GM12892 (cell line): ENCODE data around the gene WNT3A.

Source experiments
- POLR2A ChIP-seq: IDR thresholded peaks from 2 replicates; pipeline ENCODE4 v1.6.1; 2011; ENCODE audit warnings: low read depth, low read length, control low read depth
- POLR2AphosphoS5 ChIP-seq: IDR thresholded peaks from 2 replicates; pipeline ENCODE4 v1.6.1; 2011; ENCODE audit warnings: low read depth, low read length, control low read depth

GRCh38 chr1:228037401-228038386 lies 30.9 kb downstream of the WNT3A start:
- TF ChIP-seq POLR2A (no peak), POLR2AphosphoS5 (no peak)
